ENCODE measurements around the gene TBL1XR1. TPM values are rescaled to one million over a fixed set of nuclear protein-coding genes. Genes with fewer than 3 reads are reported as not detected.

TBL1XR1 gene
- total RNA-seq, 1 experiment from 2014 or later = 186 TPM

DNA sequence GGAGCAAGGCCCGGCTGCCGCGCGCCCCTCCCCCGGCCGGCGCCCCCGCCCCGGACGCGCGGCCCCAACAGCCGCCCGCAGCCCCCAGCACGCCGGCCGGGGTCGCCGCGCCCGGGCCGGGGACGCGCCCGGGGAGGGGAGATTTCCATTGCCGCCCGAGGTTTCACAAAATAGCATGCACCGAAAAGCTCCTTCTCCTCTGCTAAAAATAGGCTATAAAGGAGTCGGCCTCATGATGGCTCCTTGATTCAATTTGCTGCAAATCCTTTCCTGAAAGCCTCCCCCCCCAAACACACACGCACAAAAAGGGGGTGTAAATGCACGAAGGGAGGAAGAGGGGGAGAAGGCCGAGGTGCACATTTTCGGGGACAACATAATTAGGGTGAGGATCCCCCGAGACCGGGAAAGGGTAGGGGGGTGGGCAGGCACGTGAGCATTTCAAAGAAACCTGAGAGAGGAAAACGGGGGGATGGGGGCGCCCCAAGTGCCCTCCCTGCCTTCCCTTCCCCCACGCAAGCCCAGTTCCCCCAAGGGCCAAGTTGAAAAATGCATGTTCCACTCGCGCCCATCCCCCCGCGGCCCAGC lies 734 bp downstream of the TBL1XR1 start:
- ChIA-PET CTCF (interaction anchor here (0.7 kb wide), 1 partner anchor 254 kb away, joined by 3 read pairs; no protein-coding TSS in a partner anchor), POLR2A (ENCODE audit: low non-redundant PET) (no interaction called here)
- TF ChIP-seq, protein P1, sequence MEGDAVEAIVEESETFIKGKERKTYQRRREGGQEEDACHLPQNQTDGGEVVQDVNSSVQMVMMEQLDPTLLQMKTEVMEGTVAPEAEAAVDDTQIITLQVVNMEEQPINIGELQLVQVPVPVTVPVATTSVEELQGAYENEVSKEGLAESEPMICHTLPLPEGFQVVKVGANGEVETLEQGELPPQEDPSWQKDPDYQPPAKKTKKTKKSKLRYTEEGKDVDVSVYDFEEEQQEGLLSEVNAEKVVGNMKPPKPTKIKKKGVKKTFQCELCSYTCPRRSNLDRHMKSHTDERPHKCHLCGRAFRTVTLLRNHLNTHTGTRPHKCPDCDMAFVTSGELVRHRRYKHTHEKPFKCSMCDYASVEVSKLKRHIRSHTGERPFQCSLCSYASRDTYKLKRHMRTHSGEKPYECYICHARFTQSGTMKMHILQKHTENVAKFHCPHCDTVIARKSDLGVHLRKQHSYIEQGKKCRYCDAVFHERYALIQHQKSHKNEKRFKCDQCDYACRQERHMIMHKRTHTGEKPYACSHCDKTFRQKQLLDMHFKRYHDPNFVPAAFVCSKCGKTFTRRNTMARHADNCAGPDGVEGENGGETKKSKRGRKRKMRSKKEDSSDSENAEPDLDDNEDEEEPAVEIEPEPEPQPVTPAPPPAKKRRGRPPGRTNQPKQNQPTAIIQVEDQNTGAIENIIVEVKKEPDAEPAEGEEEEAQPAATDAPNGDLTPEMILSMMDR (conservative IDR thresholded peaks at IDR 0.05; ENCODE audit: low read depth, low read length) = no peak
- TF ChIP-seq EZH2 (IDR thresholded peaks at IDR 0.05; ENCODE audit: borderline replicate concordance, low read depth, low read length, poor library complexity, severe bottlenecking) = no peak
- Histone ChIP-seq H3K4me1 (ENCODE audit: insufficient read depth, low read length, poor library complexity, severe bottlenecking) (peaks cover 31% of the 10 kb centered on the region), H3K27ac (ENCODE audit: low read depth, low read length, poor library complexity, severe bottlenecking) (peak overlapping the region; percentile 98), H3K27me3 (replicated peaks; ENCODE audit: insufficient read depth, low read depth, low read length, poor library complexity) (no peaks in the 10 kb centered on the region), H3K9me3 (ENCODE audit: low read depth, low read length, poor library complexity, severe bottlenecking) (no peaks in the 10 kb centered on the region), H3K36me3 (ENCODE audit: insufficient read depth, low read length, poor library complexity, severe bottlenecking) (no peaks in the 10 kb centered on the region), H3K4me3 (ENCODE audit: low read depth, low read length, poor library complexity, severe bottlenecking) (peak overlapping the region; percentile 79)
- DNase-seq (ENCODE audit: low spot score) = peak; percentile 74
- intact Hi-C loops (cut with micrococcal nuclease; ENCODE audit: unreplicated experiment) = loop anchor here (1.0 to 10.0 kb wide), 5 partner anchors 144 to 1128 kb away; no protein-coding TSS in a partner anchor
- no TSS peak for BruUV-seq (replicated peaks)

DNA sequence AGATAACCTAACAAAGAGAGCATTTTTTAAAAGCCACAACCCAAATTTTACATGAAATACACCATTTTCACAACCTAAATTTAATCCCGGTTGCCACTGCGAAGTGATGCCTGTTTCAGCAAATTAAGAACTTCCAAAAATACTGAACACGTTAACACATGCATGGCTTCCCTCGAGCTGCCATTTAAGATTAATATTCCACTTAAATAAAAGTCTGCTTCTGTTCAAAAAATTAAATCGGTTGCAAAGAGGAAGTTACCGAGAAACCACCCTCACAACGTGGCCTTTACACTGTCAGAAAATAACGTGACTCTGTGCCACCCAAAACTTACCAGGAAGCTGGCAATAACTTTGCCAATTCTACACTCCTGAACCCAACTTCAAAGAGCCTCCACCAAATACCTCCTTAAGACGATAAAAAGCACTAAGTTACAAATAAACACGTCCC lies 1.2 kb downstream of the TBL1XR1 start:
- H3K27ac ChIP-seq (ENCODE audit: low read depth, low read length, poor library complexity, severe bottlenecking) = peak overlapping the region; percentile 98
- no peaks in the 10 kb centered on the region for H3K9me3 ChIP-seq (ENCODE audit: low read depth, low read length, poor library complexity, severe bottlenecking)
- H3K4me3 ChIP-seq (ENCODE audit: low read depth, low read length, poor library complexity, severe bottlenecking) = peak overlapping the region; percentile 79
- intact Hi-C loops (cut with micrococcal nuclease; ENCODE audit: unreplicated experiment) = loop anchor here (5.0 to 10.0 kb wide), 4 partner anchors 144 to 1129 kb away; no protein-coding TSS in a partner anchor
- CTCF ChIA-PET = interaction anchor here (0.7 kb wide), 1 partner anchor 253 kb away, joined by 3 read pairs; no protein-coding TSS in a partner anchor
- POLR2A ChIA-PET (ENCODE audit: low non-redundant PET) = interaction anchor here (0.7 kb wide), 1 partner anchor 162 kb away, joined by 4 read pairs; no protein-coding TSS in a partner anchor
- BruUV-seq (replicated peaks) = no TSS peak
- no peaks in the 10 kb centered on the region for H3K36me3 ChIP-seq (ENCODE audit: insufficient read depth, low read length, poor library complexity, severe bottlenecking)
- TF ChIP-seq, protein P1 (conservative IDR thresholded peaks at IDR 0.05; ENCODE audit: low read depth, low read length) = no peak
- TF ChIP-seq EZH2 (IDR thresholded peaks at IDR 0.05; ENCODE audit: borderline replicate concordance, low read depth, low read length, poor library complexity, severe bottlenecking) = no peak
- peak; percentile 45 for DNase-seq (ENCODE audit: low spot score)
- no peaks in the 10 kb centered on the region for H3K27me3 ChIP-seq (replicated peaks; ENCODE audit: insufficient read depth, low read depth, low read length, poor library complexity)
- peaks cover 36% of the 10 kb centered on the region for H3K4me1 ChIP-seq (ENCODE audit: insufficient read depth, low read length, poor library complexity, severe bottlenecking)

DNA sequence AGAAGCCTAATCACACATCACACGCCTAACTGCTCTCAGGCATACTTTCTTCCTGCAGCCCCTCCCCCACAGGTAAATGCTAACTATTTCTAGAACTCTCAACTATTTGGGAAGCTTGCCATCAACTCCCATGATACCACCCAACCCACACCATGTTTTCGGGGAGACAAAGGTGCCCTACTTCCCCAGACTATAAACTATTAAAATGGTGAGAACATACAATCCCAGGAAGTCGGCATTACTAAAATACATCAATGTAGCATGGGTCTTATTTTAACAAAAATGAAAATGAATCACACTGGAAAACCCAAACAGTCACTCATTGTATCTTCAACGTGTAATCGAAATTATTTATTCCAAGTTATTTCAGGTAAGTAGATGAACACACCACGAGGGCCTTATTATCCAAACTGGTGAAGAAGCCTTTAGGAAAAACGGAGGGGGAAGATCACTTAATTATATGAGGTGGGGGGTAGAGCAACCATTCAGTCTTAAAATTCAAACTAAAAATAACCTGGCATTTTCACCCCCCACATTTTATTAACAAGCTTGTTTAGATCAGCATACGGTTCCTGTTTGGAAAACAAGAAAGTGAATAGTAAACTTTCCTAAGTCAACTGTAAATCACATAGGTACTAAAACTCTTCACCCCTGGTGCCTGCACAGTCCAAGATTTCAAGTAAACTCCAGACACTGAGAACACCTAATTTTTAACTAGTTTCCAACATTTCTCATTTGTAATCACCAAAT lies 1.9 kb downstream of the TBL1XR1 start:
- peak overlapping the region; percentile 79 for H3K4me3 ChIP-seq (ENCODE audit: low read depth, low read length, poor library complexity, severe bottlenecking)
- peak overlapping the region; percentile 98 for H3K27ac ChIP-seq (ENCODE audit: low read depth, low read length, poor library complexity, severe bottlenecking)
- H3K36me3 ChIP-seq (ENCODE audit: insufficient read depth, low read length, poor library complexity, severe bottlenecking) = no peaks in the 10 kb centered on the region
- CTCF ChIA-PET = interaction anchor here (0.5 kb wide), 1 partner anchor 124 kb away, joined by 5 read pairs; no protein-coding TSS in a partner anchor
- H3K9me3 ChIP-seq (ENCODE audit: low read depth, low read length, poor library complexity, severe bottlenecking) = no peaks in the 10 kb centered on the region
- peak; percentile 70 for DNase-seq (ENCODE audit: low spot score)
- H3K4me1 ChIP-seq (ENCODE audit: insufficient read depth, low read length, poor library complexity, severe bottlenecking) = peaks cover 43% of the 10 kb centered on the region
- TF ChIP-seq, protein P1 (conservative IDR thresholded peaks at IDR 0.05; ENCODE audit: low read depth, low read length) = no peak
- no peak for TF ChIP-seq EZH2 (IDR thresholded peaks at IDR 0.05; ENCODE audit: borderline replicate concordance, low read depth, low read length, poor library complexity, severe bottlenecking)
- POLR2A ChIA-PET (ENCODE audit: low non-redundant PET) = interaction anchor here (0.7 kb wide), 1 partner anchor 162 kb away, joined by 4 read pairs; no protein-coding TSS in a partner anchor
- TSS peak; percentile 59 for BruUV-seq (replicated peaks)
- H3K27me3 ChIP-seq (replicated peaks; ENCODE audit: insufficient read depth, low read depth, low read length, poor library complexity) = no peaks in the 10 kb centered on the region
- intact Hi-C loops (cut with micrococcal nuclease; ENCODE audit: unreplicated experiment) = loop anchor here (1.0 to 10.0 kb wide), 5 partner anchors 124 to 1129 kb away; no protein-coding TSS in a partner anchor
